ENCODE data around the gene HNRNPA2B1.

The HNRNPA2B1 gene

GRCh38 chr7:26141077-26141476, 59.5 kb downstream of the HNRNPA2B1 start:
- no peak for DNase-seq

- no peak for DNase-seq
Observed at GRCh38 chr7:26140380-26140779, 60.2 kb downstream of the HNRNPA2B1 start.

All from activated CD4-positive, alpha-beta T cell treated with anti-CD3 and anti-CD28 coated beads, Interleukin-2, amount 50 U/mL, for 16 hours (primary cell).